ENCODE measurements around the gene TLR3.

- TF ChIP-seq CTCF (IDR thresholded peaks at IDR 0.05; ENCODE audit: extremely low read depth in 1 of 2, insufficient read depth in 1 of 2, low read depth in 1 of 2, low read length in 2 of 2), result no peak
- no peak for TF ChIP-seq MAX (IDR thresholded peaks at IDR 0.05; ENCODE audit: insufficient read depth, insufficient read length)
- no peak for TF ChIP-seq POLR2A (IDR thresholded peaks at IDR 0.05; ENCODE audit: low read depth, low read length)
- TF ChIP-seq EZH2 (IDR thresholded peaks at IDR 0.05; ENCODE audit: borderline replicate concordance, low read depth, low read length, severe bottlenecking), result no peak
- TF ChIP-seq FOS (IDR thresholded peaks at IDR 0.05; ENCODE audit: borderline replicate concordance, insufficient read depth, low read length), result no peak
- TF ChIP-seq POLR2AphosphoS5 (IDR thresholded peaks at IDR 0.05; ENCODE audit: insufficient read depth, low read depth, low read length), result no peak
Measured at GRCh38 chr4:186079694-186080093, 10.7 kb downstream of the TLR3 start.
